Measurements from ENCODE around the gene MACC1.

Gene MACC1

GRCh38 chr7:20217193-20217948 lies at the start of gene MACC1:
TSS of gene MACC1 (minus strand) at chr7:20217384. CDS start at chr7:20161862, 55,522 bp downstream.
- DNase-seq (ENCODE audit: low read depth in 1 of 2, low spot score in 1 of 2) = no peak

GRCh38 chr7:20264623-20265022 lies 47.4 kb upstream of the MACC1 start:
- DNase-seq (ENCODE audit: low read depth in 1 of 2, low spot score in 1 of 2) = no peak

- no peak for DNase-seq (ENCODE audit: low read depth in 1 of 2, low spot score in 1 of 2)
Observed at GRCh38 chr7:20260223-20260622, 43.0 kb upstream of the MACC1 start.

GRCh38 chr7:20257212-20257611 lies 40.0 kb upstream of the MACC1 start:
- DNase-seq (ENCODE audit: low read depth in 1 of 2, low spot score in 1 of 2) = no peak

- DNase-seq (ENCODE audit: low read depth in 1 of 2, low spot score in 1 of 2) = no peak
Observed at GRCh38 chr7:20249920-20250319, 32.7 kb upstream of the MACC1 start.

GRCh38 chr7:20249376-20249775 lies 32.2 kb upstream of the MACC1 start:
- DNase-seq (ENCODE audit: low read depth in 1 of 2, low spot score in 1 of 2) = no peak

GRCh38 chr7:20246236-20246635 lies 29.1 kb upstream of the MACC1 start:
- DNase-seq (ENCODE audit: low read depth in 1 of 2, low spot score in 1 of 2) = no peak

- DNase-seq (ENCODE audit: low read depth in 1 of 2, low spot score in 1 of 2) = no peak
Observed at GRCh38 chr7:20244334-20245120, 27.3 kb upstream of the MACC1 start.

GRCh38 chr7:20241911-20242261 lies 24.7 kb upstream of the MACC1 start:
- DNase-seq (ENCODE audit: low read depth in 1 of 2, low spot score in 1 of 2) = no peak

- DNase-seq (ENCODE audit: low read depth in 1 of 2, low spot score in 1 of 2) = no peak
Observed at GRCh38 chr7:20241194-20241910, 24.2 kb upstream of the MACC1 start.

GRCh38 chr7:20240080-20240926 lies 23.1 kb upstream of the MACC1 start:
- DNase-seq (ENCODE audit: low read depth in 1 of 2, low spot score in 1 of 2) = no peak

- no peak for DNase-seq (ENCODE audit: low read depth in 1 of 2, low spot score in 1 of 2)
Observed at GRCh38 chr7:20238754-20239324, 21.7 kb upstream of the MACC1 start.

- no peak for DNase-seq (ENCODE audit: low read depth in 1 of 2, low spot score in 1 of 2)
Observed at GRCh38 chr7:20238194-20238753, 21.1 kb upstream of the MACC1 start.

- no peak for DNase-seq (ENCODE audit: low read depth in 1 of 2, low spot score in 1 of 2)
Observed at GRCh38 chr7:20237464-20238193, 20.4 kb upstream of the MACC1 start.

- DNase-seq (ENCODE audit: low read depth in 1 of 2, low spot score in 1 of 2) = no peak
Observed at GRCh38 chr7:20236790-20237189, 19.6 kb upstream of the MACC1 start.

GRCh38 chr7:20236043-20236442 lies 18.9 kb upstream of the MACC1 start:
- no peak for DNase-seq (ENCODE audit: low read depth in 1 of 2, low spot score in 1 of 2)

- DNase-seq (ENCODE audit: low read depth in 1 of 2, low spot score in 1 of 2) = no peak
Observed at GRCh38 chr7:20235288-20235687, 18.1 kb upstream of the MACC1 start.

- no peak for DNase-seq (ENCODE audit: low read depth in 1 of 2, low spot score in 1 of 2)
Observed at GRCh38 chr7:20233362-20233761, 16.2 kb upstream of the MACC1 start.

- no peak for DNase-seq (ENCODE audit: low read depth in 1 of 2, low spot score in 1 of 2)
Observed at GRCh38 chr7:20232848-20233247, 15.7 kb upstream of the MACC1 start.

Data from activated CD4-positive, alpha-beta T cell treated with anti-CD3 and anti-CD28 coated beads, Interleukin-2, amount 50 U/mL, for 24 hours (primary cell).